Mesenchymal stem cell (in vitro differentiated cells and primary cell): ENCODE data around the gene TSPAN14.

Source experiments
- DNase-seq: peaks from one replicate; pipeline ENCODE4 v3.0.0-alpha.2; 2013
- H2AFZ ChIP-seq: one replicate; pipeline ENCODE4 v1.6.1; 2013; ENCODE audit warnings: low read depth, mild to moderate bottlenecking, control low read depth, inconsistent platforms, low read length, moderate library complexity
- H2AK5ac ChIP-seq: 2 replicates; pipeline ENCODE4 v1.6.1; 2013; ENCODE audit warnings: low read length, moderate library complexity, mild to moderate bottlenecking, inconsistent platforms; ENCODE audit not compliant: severe bottlenecking
- H2BK120ac ChIP-seq: one replicate; pipeline ENCODE4 v1.6.1; 2013; ENCODE audit warnings: low read depth, mild to moderate bottlenecking, inconsistent platforms, low read length, moderate library complexity
- H2BK12ac ChIP-seq, 2 experiments: one replicate each; pipeline ENCODE4 v1.6.1; 2013; ENCODE audit warnings: inconsistent platforms in 2 of 2, low read length in 2 of 2, mild to moderate bottlenecking in 2 of 2, moderate library complexity in 2 of 2, control low read depth in 1 of 2
- H2BK15ac ChIP-seq: one replicate; pipeline ENCODE4 v1.6.1; 2013; ENCODE audit warnings: mild to moderate bottlenecking, low read depth, inconsistent platforms; ENCODE audit not compliant: poor library complexity, severe bottlenecking
- H2BK5ac ChIP-seq: 2 replicates; pipeline ENCODE4 v1.6.1; 2013; ENCODE audit warnings: low read depth, mild to moderate bottlenecking, low read length, control low read depth, inconsistent platforms; ENCODE audit not compliant: poor library complexity, severe bottlenecking
- H3K14ac ChIP-seq, 2 experiments: one replicate each; pipeline ENCODE4 v1.6.1; 2013; ENCODE audit warnings: inconsistent platforms in 2 of 2, low read length in 2 of 2, control low read depth in 1 of 2, mild to moderate bottlenecking in 1 of 2, moderate library complexity in 1 of 2
- H3K18ac ChIP-seq, 2 experiments: one replicate each; pipeline ENCODE4 v1.6.1; 2013; ENCODE audit warnings: inconsistent platforms in 2 of 2, low read length in 2 of 2, control low read depth in 1 of 2, low read depth in 1 of 2, mild to moderate bottlenecking in 1 of 2
- H3K23ac ChIP-seq, 2 experiments: one replicate each; pipeline ENCODE4 v1.6.1; 2013; ENCODE audit warnings: inconsistent platforms in 2 of 2, low read length in 2 of 2, mild to moderate bottlenecking in 2 of 2, moderate library complexity in 2 of 2, control low read depth in 1 of 2
- H3K27ac ChIP-seq: 2 replicates; pipeline ENCODE4 v1.5.1; 2013; ENCODE audit warnings: mild to moderate bottlenecking, moderate library complexity, low read length, control low read depth, inconsistent platforms; ENCODE audit not compliant: poor library complexity, severe bottlenecking
- H3K27me3 ChIP-seq, 2 experiments: 2 replicates each; pipeline versions ENCODE4 v1.6.1 to v1.7.0; 2013; ENCODE audit warnings: low read length in 2 of 2, mild to moderate bottlenecking in 2 of 2, moderate library complexity in 2 of 2, control low read depth in 1 of 2, inconsistent platforms in 1 of 2; ENCODE audit not compliant: control insufficient read depth in 1 of 2, insufficient read depth in 1 of 2
- H3K36me3 ChIP-seq, 2 experiments: 2 replicates each; pipeline versions ENCODE4 v1.6.1 to v1.7.0; 2013; ENCODE audit warnings: low read length in 2 of 2, control low read depth in 1 of 2, inconsistent platforms in 1 of 2, low read depth in 1 of 2, mild to moderate bottlenecking in 1 of 2; ENCODE audit not compliant: insufficient read depth in 2 of 2, control insufficient read depth in 1 of 2
- H3K4ac ChIP-seq, 2 experiments: one replicate each; pipeline ENCODE4 v1.6.1; 2013; ENCODE audit warnings: inconsistent platforms in 2 of 2, low read length in 2 of 2, mild to moderate bottlenecking in 2 of 2, moderate library complexity in 2 of 2, control low read depth in 1 of 2, low read depth in 1 of 2
- H3K4me1 ChIP-seq: 2 replicates; pipeline ENCODE4 v1.6.1; 2013; ENCODE audit warnings: low read depth, low read length, control low read depth; ENCODE audit not compliant: control insufficient read depth, insufficient read depth
- H3K4me2 ChIP-seq: 2 replicates; pipeline ENCODE4 v1.6.1; 2013; ENCODE audit warnings: low read length, mild to moderate bottlenecking, inconsistent platforms; ENCODE audit not compliant: poor library complexity, severe bottlenecking
- H3K4me3 ChIP-seq, 2 experiments: 2 replicates each; pipeline versions ENCODE4 v1.5.1 to v1.7.0; 2013; ENCODE audit warnings: low read length in 2 of 2, mild to moderate bottlenecking in 2 of 2, control low read depth in 1 of 2, low read depth in 1 of 2; ENCODE audit not compliant: insufficient read depth in 1 of 2
- H3K79me1 ChIP-seq: replicated peaks from 2 replicates; pipeline ENCODE4 v1.6.1; 2013; ENCODE audit warnings: mild to moderate bottlenecking, control low read depth, low read length, inconsistent platforms; ENCODE audit not compliant: poor library complexity, severe bottlenecking
- H3K9ac ChIP-seq: 2 replicates; pipeline ENCODE4 v1.7.0; 2013; ENCODE audit warnings: mild to moderate bottlenecking, low read length, moderate library complexity
- H3K9me3 ChIP-seq: 2 replicates; pipeline ENCODE4 v1.7.0; 2013; ENCODE audit warnings: mild to moderate bottlenecking, low read length; ENCODE audit not compliant: control insufficient read depth
- H4K8ac ChIP-seq: one replicate; pipeline ENCODE4 v1.6.1; 2013; ENCODE audit warnings: inconsistent platforms, mild to moderate bottlenecking, low read length, moderate library complexity
- H4K91ac ChIP-seq: one replicate; pipeline ENCODE4 v1.6.1; 2013; ENCODE audit warnings: mild to moderate bottlenecking, low read length, inconsistent platforms
- WGBS: methylation state at CpG from one replicate; pipeline ENCODE4 v1.1.7; 2013; ENCODE audit warnings: mixed read lengths; 5-methylcytosine and 5-hydroxymethylcytosine counted together

The TSPAN14 gene

DNA sequence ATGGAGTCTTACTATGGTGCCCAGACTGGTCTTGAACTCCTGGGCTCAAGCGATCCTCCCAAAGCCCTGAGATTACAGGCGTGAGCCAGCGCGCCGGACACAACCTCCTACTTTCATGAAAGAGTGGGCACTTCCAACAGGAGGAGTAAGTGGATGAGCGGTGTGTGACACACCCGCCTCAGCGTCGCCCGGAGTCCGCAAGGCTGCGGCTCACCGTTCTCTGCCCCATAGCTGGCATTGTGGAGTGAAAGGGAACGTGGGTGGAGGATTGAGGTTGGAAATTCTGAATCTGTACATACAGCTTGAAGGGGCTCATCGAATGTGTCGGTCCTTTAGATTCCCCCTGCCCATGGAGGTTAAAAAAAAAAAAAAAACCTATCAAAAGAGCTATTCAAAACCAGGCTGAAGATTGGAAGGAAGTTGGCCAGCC lies 46.3 kb upstream of the TSPAN14 start:
- H3K36me3 ChIP-seq: no peaks in the 10 kb centered on the region
- no peak overlapping the region for H4K91ac ChIP-seq
- peak overlapping the region in 1 of 2 experiments; percentile 98 for H3K23ac ChIP-seq
- DNase-seq: peak; percentile 49
- peak overlapping the region; percentile 78 to 86 for H3K4me3 ChIP-seq
- H2AFZ ChIP-seq: peak overlapping the region; percentile 86
- peak overlapping the region; percentile 61 to 92 for H3K4ac ChIP-seq
- H3K14ac ChIP-seq: peak overlapping the region in 1 of 2 experiments; percentile 63
- peak overlapping the region; percentile 58 to 93 for H3K18ac ChIP-seq
- peaks cover 0 to 7% of the 10 kb centered on the region in 2 experiments for H3K27me3 ChIP-seq
- peak overlapping the region; percentile 18 to 94 for H2BK12ac ChIP-seq
- no peak overlapping the region for H3K27ac ChIP-seq
- 36% methylated on average over 14 of the region's 16 CpGs for WGBS
- H2BK120ac ChIP-seq: peak overlapping the region; percentile 6
- no peaks in the 10 kb centered on the region for H3K9me3 ChIP-seq
- H2AK5ac ChIP-seq: no peak overlapping the region
- H3K4me1 ChIP-seq: peaks cover 31% of the 10 kb centered on the region
- peak overlapping the region; percentile 96 for H3K4me2 ChIP-seq
- H3K9ac ChIP-seq: peak overlapping the region; percentile 66
- H3K79me1 ChIP-seq: peaks cover 14% of the 10 kb centered on the region
- H2BK5ac ChIP-seq: no peak overlapping the region
- peak overlapping the region; percentile 74 for H2BK15ac ChIP-seq
- H4K8ac ChIP-seq: peak overlapping the region; percentile 83

DNA sequence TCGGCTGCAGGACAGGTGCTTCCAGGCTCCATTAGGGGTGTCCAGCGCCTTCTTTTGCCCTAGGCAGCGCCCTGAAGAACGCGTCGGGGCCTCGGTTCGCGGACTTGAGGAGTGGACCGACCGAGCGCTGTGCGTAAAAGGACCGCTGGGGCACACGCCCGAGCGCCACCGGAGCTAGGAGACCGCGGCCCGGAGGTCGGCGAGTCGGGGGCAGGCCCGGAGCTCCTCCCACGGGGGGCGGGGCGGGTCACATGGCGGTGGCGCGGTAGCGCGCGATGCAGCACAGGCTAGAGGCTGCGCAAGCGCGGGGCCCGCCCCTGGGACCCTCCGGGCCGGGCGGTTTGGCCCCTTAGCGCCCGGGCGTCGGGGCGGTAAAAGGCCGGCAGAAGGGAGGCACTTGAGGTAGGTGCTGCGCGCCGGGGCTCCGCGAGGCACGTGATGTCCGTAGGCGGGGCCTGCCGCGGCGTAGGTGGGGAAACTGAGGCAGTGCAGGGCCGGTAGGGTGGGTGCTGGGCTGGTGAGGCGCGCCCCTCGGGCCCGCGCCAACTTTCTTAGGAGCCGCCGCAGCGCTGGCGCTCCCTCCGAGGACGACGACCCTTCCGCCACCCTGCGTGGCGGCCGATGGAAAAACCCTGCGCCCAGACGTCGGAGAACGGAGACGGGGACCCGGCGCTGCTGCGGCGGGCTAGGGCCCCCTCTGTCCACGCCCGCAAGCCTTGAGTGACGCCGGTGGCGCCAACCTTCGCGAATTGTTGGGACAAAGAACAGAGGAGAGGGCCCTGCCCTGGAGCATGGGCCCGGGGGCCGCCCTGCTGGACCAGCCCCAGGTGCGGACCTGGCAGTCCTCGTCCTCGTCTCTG lies 45.6 kb upstream of the TSPAN14 start, which contains the start of gene PRXL2A:
Gene PRXL2A, plus strand, starts transcription at position 310 of the 860 bp plus-strand sequence. CDS start 11,917 bp downstream, outside the sequence.
- H3K4me3 ChIP-seq: peak within 1 kb of the TSS; percentile 78 to 86
- 2% methylated on average over 73 of the region's 96 CpGs for WGBS
- DNase-seq: peak; percentile 80
- H3K9ac ChIP-seq: peak within 1 kb of the TSS; percentile 66
- H3K36me3 ChIP-seq: no peaks in the 10 kb centered on the region
- peak within 1 kb of the TSS; percentile 77 to 99 for H3K14ac ChIP-seq
- no peak within 1 kb of the TSS for H2BK5ac ChIP-seq
- peaks cover 0 to 7% of the 10 kb centered on the region in 2 experiments for H3K27me3 ChIP-seq
- H3K79me1 ChIP-seq: peaks cover 17% of the 10 kb centered on the region
- H2AFZ ChIP-seq: peak within 1 kb of the TSS; percentile 86
- peak within 1 kb of the TSS; percentile 82 for H2BK120ac ChIP-seq
- peak within 1 kb of the TSS in 1 of 2 experiments; percentile 99 for H3K23ac ChIP-seq
- peaks cover 34% of the 10 kb centered on the region for H3K4me1 ChIP-seq
- no peak within 1 kb of the TSS for H2AK5ac ChIP-seq
- peak within 1 kb of the TSS; percentile 91 to 92 for H3K4ac ChIP-seq
- H4K8ac ChIP-seq: peak within 1 kb of the TSS; percentile 96
- H3K18ac ChIP-seq: peak within 1 kb of the TSS; percentile 90 to 97
- H3K9me3 ChIP-seq: no peaks in the 10 kb centered on the region
- peak within 1 kb of the TSS; percentile 96 for H3K4me2 ChIP-seq
- peak within 1 kb of the TSS; percentile 71 to 94 for H2BK12ac ChIP-seq
- H3K27ac ChIP-seq: no peak within 1 kb of the TSS
- peak within 1 kb of the TSS; percentile 90 for H4K91ac ChIP-seq
- H2BK15ac ChIP-seq: peak within 1 kb of the TSS; percentile 84

DNA sequence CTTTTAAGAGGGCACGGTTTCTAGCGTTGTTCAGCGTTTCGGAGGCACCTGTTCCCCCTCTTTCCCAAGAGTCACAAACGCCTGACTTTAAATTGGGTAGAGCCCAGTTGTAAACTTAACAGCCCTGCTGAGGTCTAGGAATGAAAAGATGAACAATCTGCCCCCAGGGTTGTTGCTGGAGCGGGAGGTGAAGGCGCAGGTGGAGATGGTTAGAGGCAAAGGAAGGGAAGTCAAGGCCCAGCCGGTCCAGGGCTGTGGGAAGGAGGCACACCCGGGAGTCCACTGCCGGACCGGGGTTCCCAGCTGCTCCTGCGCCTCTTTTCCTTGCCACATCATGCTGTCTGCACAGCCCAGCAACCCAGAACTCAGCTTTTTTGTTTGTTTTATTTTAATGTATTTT lies 45.0 kb upstream of the TSPAN14 start:
- Histone ChIP-seq H4K8ac (peak overlapping the region; percentile 96), H2BK120ac (peak overlapping the region; percentile 82), H3K4ac (peak overlapping the region; percentile 69 to 91), H4K91ac (peak overlapping the region; percentile 90), H2AK5ac (no peak overlapping the region), H3K79me1 (peaks cover 22% of the 10 kb centered on the region), H3K18ac (peak overlapping the region; percentile 90 to 97), H3K14ac (peak overlapping the region in 1 of 2 experiments; percentile 72), H3K4me3 (peak overlapping the region; percentile 78 to 86), H3K27ac (no peak overlapping the region), H3K36me3 (no peaks in the 10 kb centered on the region), H2BK12ac (peak overlapping the region in 1 of 2 experiments; percentile 37), H2BK5ac (no peak overlapping the region), H3K9ac (peak overlapping the region; percentile 60), H3K27me3 (peaks cover 0 to 7% of the 10 kb centered on the region in 2 experiments), H3K4me1 (peaks cover 40% of the 10 kb centered on the region), H2AFZ (no peak overlapping the region), H3K23ac (no peak overlapping the region), H3K9me3 (no peaks in the 10 kb centered on the region), H2BK15ac (peak overlapping the region; percentile 84), H3K4me2 (peak overlapping the region; percentile 96)
- 12% methylated on average over 9 of the region's 12 CpGs for WGBS
- no peak for DNase-seq

DNA sequence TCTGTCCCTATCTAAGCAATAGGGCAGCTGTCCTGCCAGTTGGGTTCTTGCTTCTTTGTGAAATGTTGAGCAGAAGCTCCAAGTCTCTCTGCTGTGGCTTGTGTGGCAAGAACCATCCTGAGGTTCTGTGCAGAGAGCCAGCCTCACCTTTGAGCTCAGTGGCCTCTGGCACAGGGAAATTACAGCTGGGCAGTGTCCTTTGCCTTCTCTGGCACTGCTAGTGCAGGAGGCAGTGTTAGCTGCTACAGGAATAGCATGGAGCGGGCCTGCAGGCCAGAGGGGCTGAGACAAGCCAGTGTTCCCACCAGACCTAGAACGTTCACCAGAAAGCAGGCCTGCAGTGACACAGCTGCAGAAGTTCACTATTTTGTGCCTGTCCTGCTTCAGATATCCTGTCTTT lies 44.0 kb upstream of the TSPAN14 start:
- WGBS: 60% methylated on average over 2 of the region's 2 CpGs
- H3K4me2 ChIP-seq: no peak overlapping the region

More for the DNA sequence above, 44.0 kb upstream of the TSPAN14 start:
- Histone ChIP-seq H2BK5ac (no peak overlapping the region), H3K9ac (no peak overlapping the region), H4K91ac (peak overlapping the region; percentile 8), H3K27me3 (peaks cover 0 to 7% of the 10 kb centered on the region in 2 experiments), H3K23ac (no peak overlapping the region), H2BK120ac (no peak overlapping the region), H3K4me3 (no peak overlapping the region), H2BK15ac (no peak overlapping the region), H2AFZ (no peak overlapping the region), H4K8ac (no peak overlapping the region), H3K14ac (peak overlapping the region in 1 of 2 experiments; percentile 8), H3K4ac (peak overlapping the region in 1 of 2 experiments; percentile 3), H3K27ac (no peak overlapping the region), H3K18ac (peak overlapping the region; percentile 1 to 75), H3K36me3 (peaks cover 0 to 3% of the 10 kb centered on the region in 2 experiments), H2BK12ac (peak overlapping the region in 1 of 2 experiments; percentile 17), H3K4me1 (peaks cover 43% of the 10 kb centered on the region), H3K79me1 (peaks cover 26% of the 10 kb centered on the region), H2AK5ac (no peak overlapping the region), H3K9me3 (no peaks in the 10 kb centered on the region)
- peak; percentile 29 for DNase-seq
